HG03575 (cell line): ENCODE results near the gene PARD3.

Experiments used
- ATAC-seq: cut with Tn5 transposase; IDR thresholded peaks from one replicate; pipeline ENCODE4 v1.9.1; 2021; ENCODE audit not compliant: unreplicated experiment, insufficient number of reproducible peaks, low FRiP score; ENCODE audit errors: extremely low read depth

PARD3 gene

GRCh38 chr10:34195364-34196057 is 619.6 kb downstream of the PARD3 start:
- no peak for ATAC-seq

- no peak for ATAC-seq
Observed at GRCh38 chr10:34193931-34194626, 621.0 kb downstream of the PARD3 start.

GRCh38 chr10:34192646-34193045 is 622.5 kb downstream of the PARD3 start:
- no peak for ATAC-seq

- ATAC-seq = no peak
Observed at GRCh38 chr10:34191406-34191805, 623.7 kb downstream of the PARD3 start.

- no peak for ATAC-seq
Observed at GRCh38 chr10:34190580-34190979, 624.5 kb downstream of the PARD3 start.

GRCh38 chr10:34189830-34190229 is 625.3 kb downstream of the PARD3 start:
- ATAC-seq = no peak

- no peak for ATAC-seq
Observed at GRCh38 chr10:34188221-34188620, 626.9 kb downstream of the PARD3 start.

GRCh38 chr10:34187201-34187600 is 627.9 kb downstream of the PARD3 start:
- no peak for ATAC-seq

- ATAC-seq = no peak
Observed at GRCh38 chr10:34186745-34187144, 628.4 kb downstream of the PARD3 start.

GRCh38 chr10:34185998-34186397 is 629.1 kb downstream of the PARD3 start:
- ATAC-seq = no peak

- ATAC-seq = no peak
Observed at GRCh38 chr10:34184939-34185386, 630.1 kb downstream of the PARD3 start.

- ATAC-seq = no peak
Observed at GRCh38 chr10:34184397-34184796, 630.7 kb downstream of the PARD3 start.

GRCh38 chr10:34183016-34183796 is 631.9 kb downstream of the PARD3 start:
- no peak for ATAC-seq

- no peak for ATAC-seq
Observed at GRCh38 chr10:34181553-34182300, 633.4 kb downstream of the PARD3 start.

GRCh38 chr10:34180749-34181148 is 634.3 kb downstream of the PARD3 start:
- ATAC-seq = no peak

- no peak for ATAC-seq
Observed at GRCh38 chr10:34179280-34179679, 635.8 kb downstream of the PARD3 start.

- no peak for ATAC-seq
Observed at GRCh38 chr10:34178756-34179155, 636.3 kb downstream of the PARD3 start.

- no peak for ATAC-seq
Observed at GRCh38 chr10:34178196-34178595, 636.9 kb downstream of the PARD3 start.

- ATAC-seq = no peak
Observed at GRCh38 chr10:34177445-34177844, 637.7 kb downstream of the PARD3 start.
